Measurements from ENCODE around the gene PWP1.

Gene PWP1

DNA sequence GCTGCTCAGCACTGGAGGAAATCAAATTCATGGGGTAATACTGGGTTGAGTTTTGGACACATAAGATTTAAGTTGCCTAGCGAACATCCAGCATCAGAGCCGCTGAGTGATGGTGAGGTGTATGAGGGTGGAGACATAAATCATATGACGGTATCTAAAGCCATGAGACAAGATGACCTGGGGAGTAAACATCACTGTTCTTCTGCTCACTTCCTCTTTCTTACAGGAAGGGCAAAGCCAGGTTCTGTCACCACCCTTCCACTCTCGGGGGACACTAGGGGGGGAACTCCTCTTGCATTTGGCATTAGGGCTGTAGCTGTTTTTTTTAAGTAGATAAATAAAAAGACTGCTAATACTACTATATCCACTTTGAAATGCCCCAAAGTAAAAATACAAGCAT, 51.3 kb downstream of the PWP1 start:
- DNase-seq, result no peak

DNA sequence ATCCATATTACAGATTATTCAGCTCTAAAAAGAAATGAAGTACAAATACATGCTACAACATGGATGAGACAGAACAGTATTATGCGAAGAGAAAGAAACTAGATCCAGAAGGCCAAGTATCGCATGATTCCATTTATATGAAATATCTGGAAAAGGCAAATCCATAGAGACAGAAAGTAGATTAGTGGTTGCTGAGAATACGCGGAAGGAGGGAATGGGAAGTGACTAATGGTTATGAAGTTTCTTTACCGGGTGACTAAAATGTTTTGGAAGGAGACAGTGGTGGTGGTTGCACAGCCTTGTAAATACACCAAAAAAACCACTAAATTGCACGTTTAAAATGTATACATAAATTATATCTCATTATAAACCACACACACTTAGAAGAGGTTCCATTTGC, 62.9 kb downstream of the PWP1 start:
- no peak for DNase-seq

DNA sequence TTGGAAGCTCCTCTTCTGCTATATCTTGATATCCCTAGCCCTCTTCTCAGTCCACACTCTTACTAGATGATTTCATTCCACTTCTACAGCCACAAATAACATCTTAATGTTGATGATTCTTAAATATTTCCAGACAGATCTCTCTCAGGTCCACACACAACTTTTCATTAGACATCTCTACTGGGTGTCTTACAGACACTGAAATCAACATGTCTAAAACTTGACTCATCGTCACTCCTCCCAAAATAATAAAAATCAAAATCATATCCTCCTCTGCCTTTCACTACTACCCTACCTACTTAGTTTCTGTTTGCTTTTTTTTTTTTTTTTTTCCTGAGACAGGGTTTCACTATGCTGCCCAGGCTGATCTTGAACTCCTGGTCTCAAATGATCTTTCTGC, 63.5 kb downstream of the PWP1 start:
- DNase-seq, result no peak

DNA sequence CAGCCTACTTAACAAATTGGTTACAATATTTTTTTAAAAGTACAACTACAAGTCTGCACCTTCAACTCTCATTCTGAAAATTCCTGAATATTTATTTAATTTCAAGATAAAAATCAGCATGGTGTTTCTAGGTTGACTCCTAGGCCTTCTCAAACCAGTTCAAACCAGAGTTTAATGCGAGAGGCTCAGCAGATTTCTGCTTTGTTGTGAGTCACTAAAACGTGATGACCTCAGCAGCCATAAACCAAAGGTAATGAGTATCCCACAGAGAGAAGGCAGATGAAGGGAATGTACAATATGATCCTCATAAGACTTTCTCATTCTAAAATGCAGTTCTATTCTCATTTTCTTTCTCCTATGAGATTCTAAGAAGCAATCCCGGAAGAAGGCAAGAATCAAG, 73.8 kb downstream of the PWP1 start:
- peak; percentile 11 to 38 for DNase-seq

DNA sequence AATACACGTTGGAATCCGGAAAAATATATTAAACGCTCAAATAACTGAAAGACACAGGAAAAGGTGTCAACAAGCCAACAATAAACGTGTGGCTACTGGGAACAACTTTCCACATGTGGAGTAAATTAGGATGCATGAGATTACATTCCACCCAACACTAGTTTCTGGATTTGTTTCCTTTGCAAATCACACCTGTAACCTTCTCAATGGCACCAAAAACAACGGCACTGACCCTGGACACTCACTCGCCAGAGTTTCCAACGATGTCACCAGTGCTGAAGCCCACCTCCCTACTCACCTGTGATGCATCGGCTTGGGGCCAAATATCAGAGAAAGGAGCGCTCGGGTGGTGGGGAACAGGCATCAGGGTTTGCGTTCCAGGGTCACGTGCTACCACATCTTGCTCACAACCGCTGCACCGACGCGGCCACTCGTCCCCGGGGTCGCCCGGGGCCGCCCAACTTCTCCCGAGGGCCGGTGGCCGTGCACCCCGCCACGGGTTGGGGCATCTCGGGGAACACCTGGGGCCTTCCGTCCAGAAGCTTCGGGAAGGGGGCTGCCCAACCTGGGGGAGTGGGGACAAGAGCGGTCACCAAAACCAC, 74.7 kb downstream of the PWP1 start:
- DNase-seq, result peak; percentile 44 to 48

DNA sequence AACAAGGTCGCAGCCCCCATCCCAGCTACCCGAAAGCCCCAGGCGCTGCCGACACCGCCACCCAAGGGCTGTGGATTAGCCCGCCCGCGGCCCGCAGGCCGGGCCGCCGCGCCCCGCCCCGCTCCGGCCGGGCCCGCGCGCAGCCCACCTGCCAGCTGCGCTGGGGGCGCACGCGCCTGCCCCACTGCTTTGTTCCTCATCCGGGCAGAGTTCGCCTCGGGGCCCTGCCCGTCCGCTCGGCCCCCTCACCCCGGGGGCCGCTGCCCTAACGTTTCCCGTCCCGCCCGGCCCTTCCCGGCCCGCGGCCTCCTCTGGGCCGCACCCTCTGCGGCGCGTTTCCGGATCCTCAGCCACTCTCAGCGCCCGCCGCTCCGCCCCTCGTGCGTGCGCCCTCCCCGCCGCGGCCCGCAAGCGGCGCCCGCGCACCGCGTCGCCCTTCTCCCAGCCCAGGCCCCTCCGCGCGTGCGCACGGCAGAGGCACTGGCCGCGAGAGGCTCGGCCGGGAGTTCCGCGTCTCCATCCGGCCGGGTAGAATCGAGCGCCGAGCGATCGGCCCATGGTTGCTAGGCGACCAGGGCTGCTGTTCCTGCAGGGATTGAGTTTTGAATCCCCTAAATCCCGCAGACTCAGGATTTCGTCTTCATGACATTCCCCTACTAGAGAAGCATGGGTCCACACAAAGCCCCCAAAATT, 75.4 kb downstream of the PWP1 start, which contains the start of gene PRDM4:
Gene PRDM4 (minus strand): TSS at position 329 of the 693 bp plus-strand sequence. CDS start 622 bp downstream, outside the sequence.
- peak; percentile 89 to 90 for DNase-seq

DNA sequence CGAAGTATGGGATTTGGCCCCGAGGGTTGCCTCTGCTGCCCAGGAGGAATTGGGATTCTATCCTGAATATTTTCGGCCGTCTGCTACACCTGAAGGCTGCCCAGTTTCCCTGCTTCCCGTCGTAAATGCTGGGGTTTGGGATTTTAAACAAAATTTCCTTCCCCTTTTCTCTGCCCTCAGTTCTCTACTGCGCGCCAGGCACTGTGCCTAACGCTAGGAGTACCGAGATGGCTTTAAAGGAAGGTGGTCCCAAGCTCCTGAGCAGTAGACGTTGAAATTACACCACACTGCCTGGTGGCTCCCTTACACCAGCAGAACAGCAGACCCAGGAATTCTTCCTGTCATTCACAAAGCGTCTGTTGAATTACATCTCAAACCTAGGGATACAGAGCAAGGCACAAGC, 75.9 kb downstream of the PWP1 start:
- peak in 1 of 2 donors; percentile 19 for DNase-seq
